Measurements from ENCODE around the gene RPLP1.

The RPLP1 gene

DNA sequence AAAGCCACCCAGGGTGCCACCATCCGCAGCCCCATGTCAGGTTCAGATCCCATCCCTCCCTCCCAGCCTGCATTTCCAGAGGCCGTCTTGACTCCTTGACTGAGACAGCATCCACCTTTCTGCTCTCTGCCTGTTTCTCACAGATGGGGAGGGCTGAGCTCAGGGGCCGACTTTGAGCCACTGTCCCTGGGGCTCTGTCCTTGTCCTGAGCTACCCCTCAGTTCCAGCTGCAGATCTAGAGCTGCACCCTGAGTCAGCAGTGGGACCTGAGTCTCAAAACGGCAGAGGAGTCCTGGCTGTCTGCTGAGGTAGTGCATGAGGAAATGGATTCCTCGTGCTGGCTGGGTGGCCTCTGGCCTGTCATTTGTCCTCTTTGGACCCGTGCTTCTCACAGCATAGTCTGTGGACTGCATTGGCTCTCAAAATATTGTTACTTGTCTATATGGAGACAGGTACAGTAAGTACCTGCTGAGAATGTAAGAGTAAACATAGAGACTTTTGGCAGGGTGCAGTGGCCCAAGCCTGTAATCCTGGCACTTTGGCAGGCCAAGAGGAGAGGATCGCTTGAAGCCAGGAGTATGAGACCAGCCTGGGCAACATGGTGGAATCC is 22.3 kb downstream of the RPLP1 start:
- TF ChIP-seq, protein P1, sequence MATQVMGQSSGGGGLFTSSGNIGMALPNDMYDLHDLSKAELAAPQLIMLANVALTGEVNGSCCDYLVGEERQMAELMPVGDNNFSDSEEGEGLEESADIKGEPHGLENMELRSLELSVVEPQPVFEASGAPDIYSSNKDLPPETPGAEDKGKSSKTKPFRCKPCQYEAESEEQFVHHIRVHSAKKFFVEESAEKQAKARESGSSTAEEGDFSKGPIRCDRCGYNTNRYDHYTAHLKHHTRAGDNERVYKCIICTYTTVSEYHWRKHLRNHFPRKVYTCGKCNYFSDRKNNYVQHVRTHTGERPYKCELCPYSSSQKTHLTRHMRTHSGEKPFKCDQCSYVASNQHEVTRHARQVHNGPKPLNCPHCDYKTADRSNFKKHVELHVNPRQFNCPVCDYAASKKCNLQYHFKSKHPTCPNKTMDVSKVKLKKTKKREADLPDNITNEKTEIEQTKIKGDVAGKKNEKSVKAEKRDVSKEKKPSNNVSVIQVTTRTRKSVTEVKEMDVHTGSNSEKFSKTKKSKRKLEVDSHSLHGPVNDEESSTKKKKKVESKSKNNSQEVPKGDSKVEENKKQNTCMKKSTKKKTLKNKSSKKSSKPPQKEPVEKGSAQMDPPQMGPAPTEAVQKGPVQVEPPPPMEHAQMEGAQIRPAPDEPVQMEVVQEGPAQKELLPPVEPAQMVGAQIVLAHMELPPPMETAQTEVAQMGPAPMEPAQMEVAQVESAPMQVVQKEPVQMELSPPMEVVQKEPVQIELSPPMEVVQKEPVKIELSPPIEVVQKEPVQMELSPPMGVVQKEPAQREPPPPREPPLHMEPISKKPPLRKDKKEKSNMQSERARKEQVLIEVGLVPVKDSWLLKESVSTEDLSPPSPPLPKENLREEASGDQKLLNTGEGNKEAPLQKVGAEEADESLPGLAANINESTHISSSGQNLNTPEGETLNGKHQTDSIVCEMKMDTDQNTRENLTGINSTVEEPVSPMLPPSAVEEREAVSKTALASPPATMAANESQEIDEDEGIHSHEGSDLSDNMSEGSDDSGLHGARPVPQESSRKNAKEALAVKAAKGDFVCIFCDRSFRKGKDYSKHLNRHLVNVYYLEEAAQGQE (IDR thresholded peaks at IDR 0.05; ENCODE audit: insufficient replicate concordance, low read depth) = no peak
- TF ChIP-seq SPI1 (IDR thresholded peaks at IDR 0.05; ENCODE audit: borderline replicate concordance, low read depth) = no peak
- TF ChIP-seq GABPA (IDR thresholded peaks at IDR 0.05; ENCODE audit: low read depth) = no peak
- TF ChIP-seq POLR2AphosphoS5 (IDR thresholded peaks at IDR 0.05; ENCODE audit: low read depth) = no peak
- TF ChIP-seq, protein P2, sequence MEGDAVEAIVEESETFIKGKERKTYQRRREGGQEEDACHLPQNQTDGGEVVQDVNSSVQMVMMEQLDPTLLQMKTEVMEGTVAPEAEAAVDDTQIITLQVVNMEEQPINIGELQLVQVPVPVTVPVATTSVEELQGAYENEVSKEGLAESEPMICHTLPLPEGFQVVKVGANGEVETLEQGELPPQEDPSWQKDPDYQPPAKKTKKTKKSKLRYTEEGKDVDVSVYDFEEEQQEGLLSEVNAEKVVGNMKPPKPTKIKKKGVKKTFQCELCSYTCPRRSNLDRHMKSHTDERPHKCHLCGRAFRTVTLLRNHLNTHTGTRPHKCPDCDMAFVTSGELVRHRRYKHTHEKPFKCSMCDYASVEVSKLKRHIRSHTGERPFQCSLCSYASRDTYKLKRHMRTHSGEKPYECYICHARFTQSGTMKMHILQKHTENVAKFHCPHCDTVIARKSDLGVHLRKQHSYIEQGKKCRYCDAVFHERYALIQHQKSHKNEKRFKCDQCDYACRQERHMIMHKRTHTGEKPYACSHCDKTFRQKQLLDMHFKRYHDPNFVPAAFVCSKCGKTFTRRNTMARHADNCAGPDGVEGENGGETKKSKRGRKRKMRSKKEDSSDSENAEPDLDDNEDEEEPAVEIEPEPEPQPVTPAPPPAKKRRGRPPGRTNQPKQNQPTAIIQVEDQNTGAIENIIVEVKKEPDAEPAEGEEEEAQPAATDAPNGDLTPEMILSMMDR (IDR thresholded peaks at IDR 0.05; ENCODE audit: insufficient read depth, low read length) = no peak
- H3K27ac ChIP-seq (replicated peaks) = no peak overlapping the region
- H3K4me3 ChIP-seq (replicated peaks; ENCODE audit: insufficient read depth, low read length) = no peak overlapping the region
- no peak for DNase-seq (ENCODE audit: low read depth in 1 of 2, low spot score in 1 of 2)
- H3K27me3 ChIP-seq (ENCODE audit: insufficient read depth, poor library complexity, severe bottlenecking) = no peaks in the 10 kb centered on the region

- Histone ChIP-seq H3K27ac (replicated peaks) (no peak overlapping the region), H3K4me3 (replicated peaks; ENCODE audit: insufficient read depth, low read length) (no peak overlapping the region), H3K27me3 (ENCODE audit: insufficient read depth, poor library complexity, severe bottlenecking) (no peaks in the 10 kb centered on the region)
- TF ChIP-seq, protein P2 (IDR thresholded peaks at IDR 0.05; ENCODE audit: insufficient read depth, low read length) = peak; percentile 98
- TF ChIP-seq, protein P1 (IDR thresholded peaks at IDR 0.05; ENCODE audit: insufficient replicate concordance, low read depth) = no peak
- DNase-seq (ENCODE audit: low read depth in 1 of 2, low spot score in 1 of 2) = peak in 1 of 2 experiments; percentile 79
Observed at GRCh38 chr15:69475769-69476358, 23.2 kb downstream of the RPLP1 start.

DNA sequence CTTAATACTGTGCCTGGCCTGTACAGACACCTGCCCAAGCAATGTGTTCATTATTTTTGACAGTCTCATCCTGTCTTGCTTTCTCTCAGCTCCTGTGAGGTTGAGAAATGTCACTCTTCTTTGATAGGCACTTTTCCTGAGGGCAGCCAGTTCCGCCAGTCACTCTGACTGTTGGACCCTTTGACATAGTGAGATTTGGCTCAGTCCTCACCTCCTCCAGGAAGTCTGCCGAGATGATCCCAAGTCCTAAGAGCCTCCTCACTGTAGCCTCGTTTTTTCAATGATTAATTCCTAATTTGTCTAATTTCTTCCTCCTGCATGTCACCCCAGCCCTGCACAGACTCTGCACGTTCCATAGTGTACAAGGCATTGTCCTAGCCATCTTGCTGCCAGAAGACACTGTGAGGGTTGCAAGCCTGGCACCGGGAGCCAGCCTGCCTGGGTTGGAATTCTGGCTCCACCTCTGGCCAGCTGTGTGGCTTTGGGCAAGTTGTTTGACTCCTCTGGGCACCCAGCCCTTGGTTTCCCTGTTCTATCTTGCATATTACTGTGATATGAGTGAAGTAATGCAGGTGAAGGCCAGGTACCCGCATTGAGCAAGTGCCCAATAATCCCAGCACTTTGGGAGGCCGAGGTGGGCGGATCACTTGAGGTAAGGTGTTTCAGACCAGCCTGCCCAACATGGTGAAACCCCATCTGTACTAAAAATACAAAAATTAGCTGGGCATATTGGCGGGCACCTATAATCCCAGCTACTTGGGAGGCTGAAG is 24.3 kb downstream of the RPLP1 start:
- TF ChIP-seq SPI1 (IDR thresholded peaks at IDR 0.05; ENCODE audit: borderline replicate concordance, low read depth) = no peak
- no peak for TF ChIP-seq POLR2AphosphoS5 (IDR thresholded peaks at IDR 0.05; ENCODE audit: low read depth)
- no peak for TF ChIP-seq GABPA (IDR thresholded peaks at IDR 0.05; ENCODE audit: low read depth)
- TF ChIP-seq, protein P2 (IDR thresholded peaks at IDR 0.05; ENCODE audit: insufficient read depth, low read length) = no peak
- TF ChIP-seq, protein P1 (IDR thresholded peaks at IDR 0.05; ENCODE audit: insufficient replicate concordance, low read depth) = no peak
- no peak overlapping the region for H3K4me3 ChIP-seq (replicated peaks; ENCODE audit: insufficient read depth, low read length)
- no peak overlapping the region for H3K27ac ChIP-seq (replicated peaks)
- no peak for DNase-seq (ENCODE audit: low read depth in 1 of 2, low spot score in 1 of 2)
- no peaks in the 10 kb centered on the region for H3K27me3 ChIP-seq (ENCODE audit: insufficient read depth, poor library complexity, severe bottlenecking)
